OCI-LY7 (cell line): ENCODE data around the gene DDHD1. TPM values are rescaled to one million over a fixed set of nuclear protein-coding genes. Genes with fewer than 3 reads are reported as not detected.
"Not testable (repeated sequence)": the region's sequence is repeated elsewhere in the genome, so short reads cannot be mapped to it uniquely, and the experiment has no call there.

Source experiments
- BruUV-seq: library from RNA; stranded (reverse); fragments of 400-500 nt; replicated peaks from 2 replicates; lab custom pipeline; 2021; lab: Mats Ljungman, UMichigan
- CTCF ChIA-PET: fragments of 300-600 bp; sonication (Branson Sonifier 250); formaldehyde crosslinking; loops from one replicate; lab custom pipeline; 2022; ENCODE audit warnings: antibody characterized with exemption; ENCODE audit not compliant: unreplicated experiment; lab: Charles Lee
- POLR2A ChIA-PET: fragments of 300-600 bp; sonication (Branson Sonifier 250); formaldehyde crosslinking; loops from one replicate; lab custom pipeline; 2022; ENCODE audit warnings: antibody characterized with exemption; lab: Charles Lee
- DNase-seq: peaks from one replicate; pipeline ENCODE4 v3.0.0-alpha.2; 2015; ENCODE audit warnings: low spot score
- H2AFZ ChIP-seq: fragments of 200-600 bp; sonication (generic), shearing (Covaris generic); 2 replicates; pipeline ENCODE4 v1.6.1; 2014; ENCODE audit warnings: mild to moderate bottlenecking, antibody characterized with exemption, low read length, moderate library complexity
- H3K27ac ChIP-seq: fragments of 200-600 bp; sonication (generic); 2 replicates; pipeline ENCODE4 v1.5.1; 2014; ENCODE audit warnings: mixed run types, low read depth, mild to moderate bottlenecking, moderate library complexity, low read length, inconsistent platforms; ENCODE audit not compliant: poor library complexity, severe bottlenecking
- H3K36me3 ChIP-seq: fragments of 200-600 bp; sonication (generic); 2 replicates; pipeline ENCODE4 v1.6.1; 2014; ENCODE audit warnings: mild to moderate bottlenecking, antibody characterized with exemption, low read length, moderate library complexity, mixed read lengths; ENCODE audit not compliant: insufficient read depth
- H3K4me1 ChIP-seq: fragments of 200-600 bp; sonication (generic); 2 replicates; pipeline ENCODE4 v1.5.1; 2014; ENCODE audit warnings: mild to moderate bottlenecking, low read length; ENCODE audit not compliant: insufficient read depth, poor library complexity, severe bottlenecking
- H3K4me2 ChIP-seq: fragments of 200-600 bp; sonication (generic); 2 replicates; pipeline ENCODE4 v1.6.1; 2014; ENCODE audit warnings: mild to moderate bottlenecking, low read length
- H3K4me3 ChIP-seq: fragments of 200-600 bp; sonication (generic); 2 replicates; pipeline ENCODE4 v1.5.1; 2014; ENCODE audit warnings: mild to moderate bottlenecking, low read depth, low read length; ENCODE audit not compliant: poor library complexity, severe bottlenecking
- H3K79me2 ChIP-seq: fragments of 200-600 bp; sonication (generic); 2 replicates; pipeline ENCODE4 v1.6.1; 2016; ENCODE audit warnings: low read depth, mild to moderate bottlenecking, low read length, moderate library complexity, mixed read lengths; ENCODE audit not compliant: insufficient read depth
- H3K9me2 ChIP-seq: fragments of 200-600 bp; sonication (generic); 2 replicates; pipeline ENCODE4 v1.6.1; 2016; ENCODE audit warnings: mild to moderate bottlenecking, low read length, mixed read lengths; ENCODE audit not compliant: insufficient read depth
- H3K9me3 ChIP-seq: fragments of 200-600 bp; sonication (generic); 2 replicates; pipeline ENCODE4 v1.6.1; 2014; ENCODE audit warnings: mild to moderate bottlenecking, mixed run types, low read length, mixed read lengths
- H4K20me1 ChIP-seq: fragments of 200-600 bp; sonication (generic); 2 replicates; pipeline ENCODE4 v1.6.1; 2014; ENCODE audit warnings: mild to moderate bottlenecking, antibody characterized with exemption, low read length, moderate library complexity, mixed read lengths; ENCODE audit not compliant: insufficient read depth
- EZH2phosphoT487 ChIP-seq: fragments of 200-600 bp; sonication (generic); IDR thresholded peaks from 2 replicates; pipeline ENCODE4 v1.6.1; 2018; ENCODE audit warnings: low read depth, borderline replicate concordance, mild to moderate bottlenecking, mixed run types, antibody characterized with exemption, low read length, moderate library complexity, mixed read lengths
- intact Hi-C: fragments of 100-400 bp; cut with micrococcal nuclease; formaldehyde crosslinking; loops from one replicate; pipeline ENCODE4 v1.10.0; 2022; ENCODE audit not compliant: unreplicated experiment
- total RNA-seq, 2 experiments: library from RNA; depleted of rRNA in 1 of 2; stranded (reverse); fragments of >200 nt in 1 of 2; shearing (Covaris generic) in 1 of 2; gene quantifications; 2 replicates each; pipeline ENCODE4 v1.2.3, GENCODE V29; 2014 to 2022
- TF ChIP-seq, protein P1 (sequence below): fragments of 200-600 bp; sonication (generic); conservative IDR thresholded peaks from 2 replicates; pipeline ENCODE4 v1.5.1; 2014; ENCODE audit warnings: mild to moderate bottlenecking, antibody characterized with exemption, low read length, moderate library complexity, mixed read lengths

Gene DDHD1
- total RNA-seq, 2 experiments from 2014 or later = 28.7 to 45.2 TPM

DNA sequence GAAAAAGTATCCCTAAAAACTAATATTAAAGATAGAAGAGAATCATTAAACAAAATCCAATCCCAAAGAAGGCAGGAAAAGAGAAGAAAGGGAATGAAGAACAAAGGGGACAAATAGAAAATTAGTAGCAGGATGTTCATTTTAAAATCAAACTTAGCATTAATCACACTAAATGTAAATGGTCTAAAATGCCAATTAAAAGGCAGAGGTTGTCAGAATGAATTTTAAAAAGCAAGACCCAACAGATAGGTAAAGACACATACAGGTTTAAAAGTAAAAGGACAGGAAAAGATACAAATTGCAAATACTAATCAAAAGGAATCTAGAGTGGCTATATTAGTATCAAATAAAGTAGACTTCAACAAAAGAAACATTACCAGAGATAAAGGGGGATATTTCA, 12.5 kb downstream of the DDHD1 start:
- H3K9me2 ChIP-seq = no peaks in the 10 kb centered on the region
- DNase-seq = no peak
- POLR2A ChIA-PET = interaction anchor here (0.7 to 1.5 kb wide), 4 partner anchors 12 to 31 kb away, joined by 3 to 4 read pairs (median 3); no protein-coding TSS in a partner anchor
- no peak overlapping the region for H2AFZ ChIP-seq
- peaks cover 93% of the 10 kb centered on the region for H3K79me2 ChIP-seq
- peaks cover 75% of the 10 kb centered on the region for H3K36me3 ChIP-seq
- no peak overlapping the region for H3K27ac ChIP-seq
- no peak for TF ChIP-seq EZH2phosphoT487
- TF ChIP-seq, protein P1, sequence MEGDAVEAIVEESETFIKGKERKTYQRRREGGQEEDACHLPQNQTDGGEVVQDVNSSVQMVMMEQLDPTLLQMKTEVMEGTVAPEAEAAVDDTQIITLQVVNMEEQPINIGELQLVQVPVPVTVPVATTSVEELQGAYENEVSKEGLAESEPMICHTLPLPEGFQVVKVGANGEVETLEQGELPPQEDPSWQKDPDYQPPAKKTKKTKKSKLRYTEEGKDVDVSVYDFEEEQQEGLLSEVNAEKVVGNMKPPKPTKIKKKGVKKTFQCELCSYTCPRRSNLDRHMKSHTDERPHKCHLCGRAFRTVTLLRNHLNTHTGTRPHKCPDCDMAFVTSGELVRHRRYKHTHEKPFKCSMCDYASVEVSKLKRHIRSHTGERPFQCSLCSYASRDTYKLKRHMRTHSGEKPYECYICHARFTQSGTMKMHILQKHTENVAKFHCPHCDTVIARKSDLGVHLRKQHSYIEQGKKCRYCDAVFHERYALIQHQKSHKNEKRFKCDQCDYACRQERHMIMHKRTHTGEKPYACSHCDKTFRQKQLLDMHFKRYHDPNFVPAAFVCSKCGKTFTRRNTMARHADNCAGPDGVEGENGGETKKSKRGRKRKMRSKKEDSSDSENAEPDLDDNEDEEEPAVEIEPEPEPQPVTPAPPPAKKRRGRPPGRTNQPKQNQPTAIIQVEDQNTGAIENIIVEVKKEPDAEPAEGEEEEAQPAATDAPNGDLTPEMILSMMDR = no peak
- CTCF ChIA-PET = no interaction called here
- H3K9me3 ChIP-seq = peaks cover 68% of the 10 kb centered on the region
- H4K20me1 ChIP-seq = no peaks in the 10 kb centered on the region
- no peak overlapping the region for H3K4me2 ChIP-seq
- BruUV-seq = no TSS peak
- H3K4me1 ChIP-seq = no peaks in the 10 kb centered on the region
- no peak overlapping the region for H3K4me3 ChIP-seq
- intact Hi-C loops = no loop called here

DNA sequence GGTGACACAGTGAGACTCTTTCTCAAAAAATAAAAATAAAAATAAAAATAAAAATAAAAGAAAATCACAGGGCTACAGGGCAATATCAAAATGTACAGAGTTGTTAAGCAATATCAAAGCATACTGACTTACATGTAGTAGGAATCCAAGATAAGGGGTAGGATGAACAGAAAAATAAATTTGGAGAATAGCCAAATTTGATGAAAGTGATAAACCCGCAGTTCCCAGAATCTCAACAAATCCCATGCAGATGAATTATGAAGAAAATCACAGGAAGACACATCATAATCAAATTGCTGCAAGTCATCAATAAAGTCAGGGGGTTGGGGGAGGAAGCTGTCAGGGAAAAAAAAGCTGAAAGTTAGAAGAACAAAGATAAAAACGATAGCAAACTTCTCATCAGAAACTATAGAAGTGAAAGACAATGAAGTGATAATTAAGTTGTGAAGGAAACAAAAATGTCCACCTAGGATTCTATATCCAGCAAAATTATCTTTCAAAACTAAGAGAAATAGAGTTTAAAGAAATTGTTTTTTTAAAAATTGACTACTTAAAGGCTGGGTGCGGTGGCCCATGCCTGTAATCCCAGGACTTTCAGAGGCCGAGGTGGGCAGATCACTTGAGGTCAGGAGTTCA, 15.4 kb downstream of the DDHD1 start:
- Histone ChIP-seq H2AFZ (no peak overlapping the region), H3K27ac (no peak overlapping the region), H4K20me1 (no peaks in the 10 kb centered on the region), H3K4me3 (no peak overlapping the region), H3K4me1 (no peaks in the 10 kb centered on the region), H3K4me2 (no peak overlapping the region), H3K9me3 (peaks cover 56% of the 10 kb centered on the region), H3K9me2 (no peaks in the 10 kb centered on the region), H3K79me2 (peaks cover 78% of the 10 kb centered on the region), H3K36me3 (peaks cover 51% of the 10 kb centered on the region)
- no peak for TF ChIP-seq EZH2phosphoT487
- TF ChIP-seq, protein P1 = no peak
- intact Hi-C loops = no loop called here
- ChIA-PET POLR2A (no interaction called here), CTCF (no interaction called here)
- no peak for DNase-seq
- no TSS peak for BruUV-seq

DNA sequence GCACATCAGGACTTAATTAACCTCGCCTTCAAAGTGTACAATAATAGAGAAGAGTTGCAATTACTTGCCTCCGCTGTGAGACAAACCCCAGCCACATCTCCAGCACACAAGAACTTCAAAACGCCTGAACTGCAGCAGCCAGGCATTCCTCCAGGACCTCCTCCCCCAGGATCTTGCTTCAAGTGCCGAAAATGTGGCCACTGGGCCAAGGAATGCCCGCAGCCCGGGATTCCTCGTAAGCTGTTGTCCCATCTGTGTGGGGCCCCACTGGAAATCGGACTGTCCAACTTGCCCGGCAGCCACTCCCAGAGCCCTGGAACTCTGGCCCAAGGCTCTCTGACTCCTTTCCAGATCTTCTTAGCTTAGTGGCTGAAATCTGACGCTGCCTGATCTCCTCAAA, 22.6 kb downstream of the DDHD1 start:
- H3K9me2 ChIP-seq, CTCF ChIA-PET, H3K27ac ChIP-seq, H3K9me3 ChIP-seq, POLR2A ChIA-PET, H3K36me3 ChIP-seq, H3K4me3 ChIP-seq, H4K20me1 ChIP-seq, H3K4me2 ChIP-seq, BruUV-seq, DNase-seq, H2AFZ ChIP-seq, intact Hi-C loops: not testable (repeated sequence)
- Histone ChIP-seq H3K79me2 (peaks cover 35% of the 10 kb centered on the region), H3K4me1 (peaks cover 17% of the 10 kb centered on the region)
